Measurements from ENCODE around the gene RNH1.

Gene RNH1

GRCh38 chr11:539971-540481 lies 33.0 kb upstream of the RNH1 start:
- intact Hi-C loops (cut with DNase I; ENCODE audit: low total_unique reads): loop anchor here (10.0 kb wide), 1 partner anchor 235 kb away; the partner anchor contains the start of gene IFITM2
- Histone ChIP-seq H3K27ac (no peak overlapping the region), H3K36me3 (no peaks in the 10 kb centered on the region), H3K27me3 (peaks cover 0 to 20% of the 10 kb centered on the region in 2 donors), H3K9me3 (no peaks in the 10 kb centered on the region), H3K4me1 (peaks cover 0 to 24% (median 19%) of the 10 kb centered on the region in 4 donors), H3K4me3 (no peak overlapping the region)
- no peak for DNase-seq
- TF ChIP-seq CTCF (IDR thresholded peaks at IDR 0.05): no peak

- DNase-seq: no peak
- intact Hi-C loops (cut with DNase I; ENCODE audit: low total_unique reads): loop anchor here (10.0 kb wide), 1 partner anchor 234 kb away; the partner anchor contains the start of gene IFITM2
- Histone ChIP-seq H3K9me3 (no peaks in the 10 kb centered on the region), H3K27ac (no peak overlapping the region), H3K4me3 (no peak overlapping the region), H3K36me3 (peaks cover 1% of the 10 kb centered on the region in 3 donors), H3K27me3 (peaks cover 0 to 11% of the 10 kb centered on the region in 2 donors), H3K4me1 (peaks cover 3 to 36% (median 29%) of the 10 kb centered on the region in 4 donors)
- TF ChIP-seq CTCF (IDR thresholded peaks at IDR 0.05): no peak
These were observed 31.5 kb upstream of the RNH1 start for GRCh38 chr11:538431-539051.

- no peak for DNase-seq
- intact Hi-C loops (cut with DNase I; ENCODE audit: low total_unique reads): loop anchor here (10.0 kb wide), 1 partner anchor 233 kb away; the partner anchor contains the start of gene IFITM2
These were observed 30.8 kb upstream of the RNH1 start for GRCh38 chr11:537622-538430.

GRCh38 chr11:536841-537621 lies 30.0 kb upstream of the RNH1 start, which contains the start of gene LRRC56:
Gene LRRC56, plus strand, starts transcription at chr11:537527. Its CDS starts 3,158 bp downstream, at chr11:540685.
- H3K27me3 ChIP-seq: peaks cover 0 to 11% of the 10 kb centered on the region in 2 donors
- peak within 1 kb of the TSS; percentile 17 to 72 for H3K27ac ChIP-seq
- no peak for TF ChIP-seq CTCF (IDR thresholded peaks at IDR 0.05)
- no peaks in the 10 kb centered on the region for H3K9me3 ChIP-seq
- H3K4me3 ChIP-seq: peak within 1 kb of the TSS; percentile 81 to 98
- intact Hi-C loops (cut with DNase I; ENCODE audit: low total_unique reads): loop anchor here (10.0 kb wide), 1 partner anchor 232 kb away; the partner anchor contains the start of gene IFITM2
- H3K4me1 ChIP-seq: peaks cover 3 to 44% (median 34%) of the 10 kb centered on the region in 4 donors
- peaks cover 15 to 16% (median 16%) of the 10 kb centered on the region in 3 donors for H3K36me3 ChIP-seq
- DNase-seq: peak; percentile 65 to 83

More at GRCh38 chr11:537622-538430, 30.8 kb upstream of the RNH1 start:
- Histone ChIP-seq H3K4me3 (peak overlapping the region; percentile 81 to 98), H3K27me3 (peaks cover 0 to 11% of the 10 kb centered on the region in 2 donors), H3K27ac (no peak overlapping the region), H3K4me1 (peaks cover 3 to 44% (median 34%) of the 10 kb centered on the region in 4 donors), H3K36me3 (peaks cover 7 to 8% (median 8%) of the 10 kb centered on the region in 3 donors), H3K9me3 (no peaks in the 10 kb centered on the region)
- TF ChIP-seq CTCF (IDR thresholded peaks at IDR 0.05): no peak
